WTC11 (cell line): ENCODE data around the gene ENDOV. TPM values are rescaled to one million over a fixed set of nuclear protein-coding genes. Genes with fewer than 3 reads are reported as not detected.

ENCODE experiments used
- ATAC-seq: fragments of 200-7000 bp; cut with Tn5 transposase; 2 replicates; pipeline ENCODE4 v1.10.0; 2021; ENCODE audit warnings: mild to moderate bottlenecking, moderate library complexity
- CTCF ChIA-PET: fragments of 300-600 bp; sonication (Branson Sonifier 250); formaldehyde crosslinking; loops from one replicate; lab custom pipeline; 2021; ENCODE audit warnings: antibody characterized with exemption; lab: Charles Lee
- POLR2A ChIA-PET: fragments of 350-600 bp; sonication (Branson Sonifier 250); formaldehyde crosslinking; loops from one replicate; lab custom pipeline; 2021; ENCODE audit warnings: antibody characterized with exemption; lab: Charles Lee
- DNase-seq: peaks from one replicate; pipeline ENCODE4 v3.0.0; 2021; ENCODE audit warnings: low spot score
- H3K27ac Mint-ChIP-seq: 2 replicates; pipeline ENCODE4 v1.8.0; 2021; ENCODE audit warnings: mixed read lengths
- H3K27me3 Mint-ChIP-seq: 2 replicates; pipeline ENCODE4 v1.8.0; 2021; ENCODE audit warnings: low read depth, mild to moderate bottlenecking, moderate library complexity, mixed read lengths
- H3K36me3 Mint-ChIP-seq: 2 replicates; pipeline ENCODE4 v1.8.0; 2021; ENCODE audit warnings: mixed read lengths
- H3K4me1 Mint-ChIP-seq: 2 replicates; pipeline ENCODE4 v1.8.0; 2022; ENCODE audit warnings: mixed read lengths
- H3K4me3 Mint-ChIP-seq: 2 replicates; pipeline ENCODE4 v1.8.0; 2021; ENCODE audit warnings: mild to moderate bottlenecking, moderate library complexity, mixed read lengths
- H3K9me3 Mint-ChIP-seq: 2 replicates; pipeline ENCODE4 v1.8.0; 2021; ENCODE audit warnings: mixed read lengths
- AR ChIP-seq: fragments of 250-450 bp; sonication (Bioruptor Pico); IDR thresholded peaks from 2 replicates; pipeline ENCODE4 v1.9.0; 2021; ENCODE audit warnings: mild to moderate bottlenecking
- ATF2 ChIP-seq: sonication (generic); formaldehyde crosslinking; IDR thresholded peaks from 2 replicates; pipeline ENCODE4 v1.8.1; 2022; ENCODE audit warnings: low read depth, missing genetic modification reagents, borderline replicate concordance
- ELF4 ChIP-seq: sonication (generic); formaldehyde crosslinking; IDR thresholded peaks from 2 replicates; pipeline ENCODE4 v1.8.1; 2022; ENCODE audit warnings: low read depth, mild to moderate bottlenecking, moderate library complexity, missing genetic modification reagents
- EMX1 ChIP-seq: fragments of 250-450 bp; sonication (Bioruptor Pico); IDR thresholded peaks from 2 replicates; pipeline ENCODE4 v1.8.0; 2021; ENCODE audit warnings: mild to moderate bottlenecking
- ESRRA ChIP-seq: sonication (generic); formaldehyde crosslinking; IDR thresholded peaks from 2 replicates; pipeline ENCODE4 v1.8.1; 2022; ENCODE audit warnings: mild to moderate bottlenecking, missing genetic modification reagents, borderline replicate concordance
- ETV6 ChIP-seq: sonication (generic); formaldehyde crosslinking; IDR thresholded peaks from 2 replicates; pipeline ENCODE4 v1.8.1; 2022; ENCODE audit warnings: mild to moderate bottlenecking, missing genetic modification reagents
- MAX ChIP-seq: sonication (generic); formaldehyde crosslinking; IDR thresholded peaks from 2 replicates; pipeline ENCODE4 v1.8.0; 2022; ENCODE audit warnings: mild to moderate bottlenecking, missing genetic modification reagents
- NFATC4 ChIP-seq: fragments of 250-450 bp; sonication (Bioruptor Pico); IDR thresholded peaks from 2 replicates; pipeline ENCODE4 v1.9.0; 2021; ENCODE audit warnings: mild to moderate bottlenecking
- NFE2L1 ChIP-seq: sonication (generic); formaldehyde crosslinking; IDR thresholded peaks from 2 replicates; pipeline ENCODE4 v1.8.1; 2023; ENCODE audit warnings: missing genetic modification reagents
- NR3C1 ChIP-seq: sonication (generic); formaldehyde crosslinking; conservative IDR thresholded peaks from 2 replicates; pipeline ENCODE4 v1.8.1; 2023; ENCODE audit warnings: low read depth, mild to moderate bottlenecking, missing genetic modification reagents
- TCF7 ChIP-seq: sonication (generic); formaldehyde crosslinking; IDR thresholded peaks from 2 replicates; pipeline ENCODE4 v1.8.0; 2022; ENCODE audit warnings: mild to moderate bottlenecking, low read depth, missing genetic modification reagents, moderate library complexity
- ZNF396 ChIP-seq: fragments of 250-450 bp; sonication (Bioruptor Pico); IDR thresholded peaks from 2 replicates; pipeline ENCODE4 v1.8.0; 2021; ENCODE audit warnings: mild to moderate bottlenecking, moderate library complexity, borderline replicate concordance
- ZNF423 ChIP-seq: fragments of 250-450 bp; sonication (Bioruptor Pico); IDR thresholded peaks from 2 replicates; pipeline ENCODE4 v2.1.2; 2022; ENCODE audit warnings: mild to moderate bottlenecking, moderate library complexity
- ZNF425 ChIP-seq: fragments of 250-450 bp; sonication (Bioruptor Pico); conservative IDR thresholded peaks from 2 replicates; pipeline ENCODE4 v1.9.0; 2021; ENCODE audit warnings: mild to moderate bottlenecking
- total RNA-seq: library from RNA; stranded (reverse); gene quantifications from 3 replicates; pipeline ENCODE4 v1.2.3, GENCODE V29; 2021
- TF ChIP-seq, protein P1 (sequence below): fragments of 250-450 bp; sonication (Bioruptor Pico); IDR thresholded peaks from 2 replicates; pipeline ENCODE4 v1.9.0; 2021; ENCODE audit warnings: mild to moderate bottlenecking
- TF ChIP-seq, protein P2 (sequence below): sonication (generic); formaldehyde crosslinking; IDR thresholded peaks from 2 replicates; pipeline ENCODE4 v1.8.1; 2022; ENCODE audit warnings: mild to moderate bottlenecking, moderate library complexity, missing genetic modification reagents
- TF ChIP-seq, protein P3 (sequence below): fragments of 250-450 bp; sonication (Bioruptor Pico); IDR thresholded peaks from 2 replicates; pipeline ENCODE4 v1.9.0; 2021; ENCODE audit warnings: mild to moderate bottlenecking, borderline replicate concordance

The ENDOV gene
- total RNA-seq, 1 experiment from 2014 or later, result 25.2 TPM

DNA sequence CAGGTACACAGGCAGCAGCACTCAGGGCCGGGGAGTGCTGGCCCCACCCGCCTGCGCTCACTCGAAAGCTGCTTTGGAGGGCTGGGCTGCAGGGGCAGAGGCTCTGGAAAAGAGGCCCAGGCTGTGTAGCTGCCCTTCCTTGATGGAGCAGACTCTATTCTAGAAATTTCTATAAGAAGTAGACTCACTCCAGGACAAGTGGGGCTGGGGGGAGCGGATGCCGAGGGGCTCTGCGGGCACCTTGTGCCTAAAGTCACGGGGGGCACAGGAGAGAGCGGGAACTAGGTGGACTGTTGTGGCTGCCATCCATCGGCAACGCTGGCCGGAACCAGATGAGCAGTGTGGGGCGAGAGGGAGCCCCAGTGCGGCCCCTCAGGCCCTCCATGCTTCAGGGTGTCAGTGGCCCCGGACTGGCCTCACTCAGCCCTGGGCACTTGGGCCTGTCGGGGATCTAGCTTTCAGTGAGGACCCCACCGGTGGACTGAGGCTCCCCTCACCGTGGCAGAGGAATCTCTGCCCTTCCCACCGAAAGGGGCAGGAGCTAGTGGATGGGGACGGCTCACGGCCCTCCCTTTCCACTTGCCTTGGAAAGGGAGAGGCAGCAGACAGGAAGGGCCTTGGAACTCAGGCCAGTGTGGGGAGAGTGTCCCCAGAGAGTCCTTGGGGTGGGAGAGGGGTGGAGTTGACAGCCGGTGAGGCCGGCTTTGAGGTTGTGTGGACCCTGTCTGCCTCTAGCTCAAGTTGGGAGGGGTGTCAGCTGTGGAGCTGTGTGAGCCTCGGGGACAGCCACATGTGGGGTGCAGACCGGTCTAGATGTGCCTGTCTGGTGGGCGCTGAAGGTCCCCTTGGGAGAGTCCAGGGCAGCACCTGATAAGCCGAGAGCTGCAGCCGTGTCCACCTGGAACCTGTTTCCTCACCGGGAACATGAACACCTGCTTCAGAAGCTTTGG is 16.6 kb downstream of the ENDOV start:
- Mint-ChIP-seq H3K4me3 (no peak overlapping the region), H3K36me3 (no peaks in the 10 kb centered on the region), H3K9me3 (peaks cover 3% of the 10 kb centered on the region; the same call in 1 of the 2 replicates), H3K4me1 (0 out of 2 replicates have a peak, but pooled peaks cover 3% of the 10 kb centered on the region), H3K27me3 (peaks cover 6% of the 10 kb centered on the region), H3K27ac (no peak overlapping the region)
- DNase-seq, result no peak
- TF ChIP-seq ELF4 (CRISPR knock-in tag) (no peak), MAX (no peak), NFE2L1 (CRISPR knock-in tag) (no peak), ATF2 (CRISPR knock-in tag) (no peak), TCF7 (CRISPR knock-in tag) (no peak), ESRRA (no peak), ZNF396 (no peak), ZNF423 (no peak), NR3C1 (no peak), ZNF425 (CRISPR knock-in tag) (no peak), AR (CRISPR knock-in tag) (no peak), NFATC4 (no peak), EMX1 (no peak), ETV6 (CRISPR knock-in tag) (no peak)
- TF ChIP-seq, protein P1, sequence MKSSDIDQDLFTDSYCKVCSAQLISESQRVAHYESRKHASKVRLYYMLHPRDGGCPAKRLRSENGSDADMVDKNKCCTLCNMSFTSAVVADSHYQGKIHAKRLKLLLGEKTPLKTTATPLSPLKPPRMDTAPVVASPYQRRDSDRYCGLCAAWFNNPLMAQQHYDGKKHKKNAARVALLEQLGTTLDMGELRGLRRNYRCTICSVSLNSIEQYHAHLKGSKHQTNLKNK, result no peak
- TF ChIP-seq, protein P2, sequence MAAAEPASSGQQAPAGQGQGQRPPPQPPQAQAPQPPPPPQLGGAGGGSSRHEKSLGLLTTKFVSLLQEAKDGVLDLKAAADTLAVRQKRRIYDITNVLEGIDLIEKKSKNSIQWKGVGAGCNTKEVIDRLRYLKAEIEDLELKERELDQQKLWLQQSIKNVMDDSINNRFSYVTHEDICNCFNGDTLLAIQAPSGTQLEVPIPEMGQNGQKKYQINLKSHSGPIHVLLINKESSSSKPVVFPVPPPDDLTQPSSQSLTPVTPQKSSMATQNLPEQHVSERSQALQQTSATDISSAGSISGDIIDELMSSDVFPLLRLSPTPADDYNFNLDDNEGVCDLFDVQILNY, result no peak
- TF ChIP-seq, protein P3, sequence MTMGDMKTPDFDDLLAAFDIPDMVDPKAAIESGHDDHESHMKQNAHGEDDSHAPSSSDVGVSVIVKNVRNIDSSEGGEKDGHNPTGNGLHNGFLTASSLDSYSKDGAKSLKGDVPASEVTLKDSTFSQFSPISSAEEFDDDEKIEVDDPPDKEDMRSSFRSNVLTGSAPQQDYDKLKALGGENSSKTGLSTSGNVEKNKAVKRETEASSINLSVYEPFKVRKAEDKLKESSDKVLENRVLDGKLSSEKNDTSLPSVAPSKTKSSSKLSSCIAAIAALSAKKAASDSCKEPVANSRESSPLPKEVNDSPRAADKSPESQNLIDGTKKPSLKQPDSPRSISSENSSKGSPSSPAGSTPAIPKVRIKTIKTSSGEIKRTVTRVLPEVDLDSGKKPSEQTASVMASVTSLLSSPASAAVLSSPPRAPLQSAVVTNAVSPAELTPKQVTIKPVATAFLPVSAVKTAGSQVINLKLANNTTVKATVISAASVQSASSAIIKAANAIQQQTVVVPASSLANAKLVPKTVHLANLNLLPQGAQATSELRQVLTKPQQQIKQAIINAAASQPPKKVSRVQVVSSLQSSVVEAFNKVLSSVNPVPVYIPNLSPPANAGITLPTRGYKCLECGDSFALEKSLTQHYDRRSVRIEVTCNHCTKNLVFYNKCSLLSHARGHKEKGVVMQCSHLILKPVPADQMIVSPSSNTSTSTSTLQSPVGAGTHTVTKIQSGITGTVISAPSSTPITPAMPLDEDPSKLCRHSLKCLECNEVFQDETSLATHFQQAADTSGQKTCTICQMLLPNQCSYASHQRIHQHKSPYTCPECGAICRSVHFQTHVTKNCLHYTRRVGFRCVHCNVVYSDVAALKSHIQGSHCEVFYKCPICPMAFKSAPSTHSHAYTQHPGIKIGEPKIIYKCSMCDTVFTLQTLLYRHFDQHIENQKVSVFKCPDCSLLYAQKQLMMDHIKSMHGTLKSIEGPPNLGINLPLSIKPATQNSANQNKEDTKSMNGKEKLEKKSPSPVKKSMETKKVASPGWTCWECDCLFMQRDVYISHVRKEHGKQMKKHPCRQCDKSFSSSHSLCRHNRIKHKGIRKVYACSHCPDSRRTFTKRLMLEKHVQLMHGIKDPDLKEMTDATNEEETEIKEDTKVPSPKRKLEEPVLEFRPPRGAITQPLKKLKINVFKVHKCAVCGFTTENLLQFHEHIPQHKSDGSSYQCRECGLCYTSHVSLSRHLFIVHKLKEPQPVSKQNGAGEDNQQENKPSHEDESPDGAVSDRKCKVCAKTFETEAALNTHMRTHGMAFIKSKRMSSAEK (CRISPR knock-in tag), result no peak
- CTCF ChIA-PET, result interaction anchor here (1.2 kb wide), 1 partner anchor 46 kb away, joined by 3 read pairs; no protein-coding TSS in a partner anchor
- ATAC-seq, result no peak
- POLR2A ChIA-PET, result no interaction called here
